ENCODE measurements around the gene CALN1.

The CALN1 gene

DNA sequence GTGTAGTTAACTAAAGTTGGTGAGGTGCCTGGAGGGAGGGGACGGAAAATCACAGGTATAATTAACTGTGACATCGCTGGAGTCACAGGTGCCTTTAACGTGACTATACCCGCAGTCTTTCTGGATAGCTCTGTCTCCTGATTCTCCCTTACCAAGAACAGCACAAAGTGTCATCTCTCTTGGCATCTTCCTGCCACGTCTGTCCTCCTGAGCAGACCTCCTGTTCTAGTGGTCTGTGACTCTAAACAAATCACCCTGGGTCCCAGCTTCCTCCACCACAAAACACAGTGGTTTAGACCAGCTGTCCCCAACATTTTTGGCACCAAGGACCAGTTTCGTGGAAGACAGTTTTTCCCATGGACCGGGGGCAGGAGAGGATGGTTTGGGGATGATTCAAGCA, 90.5 kb downstream of the CALN1 start:
- no peak for DNase-seq

DNA sequence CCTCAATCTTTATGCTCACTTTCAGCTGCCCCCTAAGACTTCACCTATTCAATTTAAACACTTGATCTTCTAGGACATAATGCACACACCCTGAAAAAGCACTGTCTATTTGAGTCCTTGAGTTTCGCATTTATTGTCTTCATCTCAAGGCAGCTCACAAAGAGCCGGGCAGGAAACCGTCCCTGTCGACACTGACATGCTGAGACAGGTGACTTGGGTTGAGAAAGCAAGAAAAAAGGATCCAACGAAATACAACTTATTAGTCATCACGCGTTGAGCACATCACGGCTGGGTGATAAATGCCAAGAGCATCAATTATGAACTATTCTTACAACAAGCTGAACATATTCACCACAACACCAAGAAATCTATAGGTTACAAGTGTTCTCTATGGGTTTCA, 91.1 kb downstream of the CALN1 start:
- no peak for DNase-seq

DNA sequence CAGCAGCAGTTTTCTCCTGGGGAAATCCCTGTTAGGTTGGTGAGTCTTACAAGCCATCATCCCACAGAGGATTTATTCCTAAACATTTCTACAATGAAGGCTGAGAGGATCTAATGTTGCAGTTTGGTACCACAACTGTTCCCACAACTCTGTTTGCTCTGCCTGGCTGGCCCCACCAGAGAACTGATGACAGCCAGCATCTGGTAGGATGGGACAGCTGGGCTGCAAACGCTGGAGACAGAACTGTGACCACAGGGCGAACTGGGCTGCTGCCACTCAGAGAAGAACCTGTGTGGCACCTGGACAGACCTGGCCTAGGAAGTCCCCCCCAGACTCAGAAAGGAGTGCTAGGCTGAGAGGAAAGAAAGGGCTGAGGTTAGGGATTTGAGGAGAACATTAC, 94.8 kb downstream of the CALN1 start:
- DNase-seq: no peak

DNA sequence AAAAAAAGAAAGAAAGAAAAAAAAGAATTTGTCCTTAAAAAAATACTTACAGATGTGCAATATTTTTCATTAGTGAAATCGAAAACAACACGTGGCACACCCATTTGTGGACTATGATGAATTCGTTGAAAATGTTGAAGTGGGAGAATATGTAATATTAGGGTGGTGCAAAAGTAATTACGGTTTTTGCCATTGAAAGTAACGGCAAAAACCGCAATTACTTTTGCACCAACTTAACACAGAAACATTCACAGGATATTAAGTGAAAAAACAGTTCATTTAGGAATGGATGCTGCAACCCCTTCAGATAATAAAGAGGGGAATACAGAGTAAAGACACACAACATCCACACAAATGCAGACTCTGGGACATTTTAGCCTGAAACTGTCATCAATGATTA, 96.0 kb downstream of the CALN1 start:
- no peak for DNase-seq

DNA sequence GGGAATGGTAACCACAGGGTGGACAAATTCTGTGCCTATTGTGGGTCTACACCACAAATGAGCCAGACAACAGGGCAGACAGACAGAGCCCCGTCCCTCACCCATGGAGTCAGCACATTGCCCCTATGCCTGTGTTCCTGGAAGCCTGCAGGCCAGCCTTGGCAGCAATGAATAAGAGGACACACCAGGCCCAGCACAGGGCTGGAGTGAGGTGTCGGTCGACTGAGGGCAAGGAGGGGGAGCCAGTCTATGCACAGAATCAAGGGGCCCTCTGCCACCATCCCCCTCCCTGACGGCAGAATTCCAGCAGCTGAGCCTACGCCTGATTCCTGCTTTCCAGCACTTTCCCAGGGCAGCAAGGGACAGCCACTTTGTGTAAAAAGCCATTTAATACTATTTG, 98.2 kb downstream of the CALN1 start:
- DNase-seq: no peak

DNA sequence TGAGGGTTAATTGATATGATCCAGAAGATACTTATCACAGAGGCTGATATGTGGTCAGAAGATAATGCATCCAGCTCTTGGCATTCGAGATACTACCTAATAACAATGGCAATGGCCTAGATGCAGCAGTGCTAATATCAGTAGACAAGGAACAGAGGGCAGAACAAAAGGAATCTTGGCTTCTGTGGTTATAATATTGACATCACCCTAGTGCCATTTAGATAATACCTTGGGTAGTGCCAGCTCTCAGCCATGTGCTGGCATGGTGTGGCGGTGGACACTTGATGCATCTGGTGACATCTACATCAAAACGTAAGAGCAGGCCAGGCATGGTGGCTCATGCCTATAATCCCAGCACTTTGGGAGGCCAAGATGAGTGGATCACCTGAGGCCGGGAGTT, 101.8 kb downstream of the CALN1 start:
- no peak for DNase-seq

DNA sequence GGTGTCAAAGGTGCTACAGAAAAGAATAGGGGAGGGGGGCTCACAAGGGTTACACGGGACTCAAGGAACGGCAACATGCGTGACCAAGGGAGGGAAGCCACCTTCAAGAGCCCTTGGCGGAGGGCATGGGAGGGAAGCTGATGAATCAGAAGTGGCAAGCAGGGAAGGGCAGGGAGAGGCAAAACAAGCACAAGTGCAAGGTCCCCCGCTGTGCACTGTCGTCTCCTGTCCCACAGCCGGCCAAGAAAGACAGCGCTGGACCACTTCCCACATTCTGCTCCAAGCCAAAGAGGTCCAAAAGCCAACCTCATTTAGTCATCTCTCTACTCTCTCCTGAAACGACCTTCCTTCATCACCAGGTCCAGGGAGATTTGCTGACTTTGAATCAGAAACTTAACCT, 102.7 kb downstream of the CALN1 start:
- no peak for DNase-seq

DNA sequence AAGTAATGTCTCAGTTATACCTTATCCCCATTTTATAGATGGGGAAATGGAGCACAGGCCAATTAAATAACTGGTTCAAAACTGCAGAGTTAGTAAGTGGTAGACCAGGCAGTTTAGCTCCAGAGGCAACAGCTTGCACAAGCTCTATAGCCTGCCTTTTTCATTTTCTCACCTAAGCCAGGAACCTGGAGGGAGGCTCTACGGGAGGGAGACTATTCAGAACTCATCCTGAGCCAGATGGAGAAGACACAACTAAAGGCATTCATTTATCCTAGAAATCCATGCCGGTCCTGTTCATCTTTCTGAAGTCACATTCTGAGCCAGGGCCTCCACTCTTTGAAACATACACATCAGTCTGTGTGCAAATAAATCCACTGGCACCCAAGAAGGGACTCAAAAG, 103.2 kb downstream of the CALN1 start:
- DNase-seq: no peak

DNA sequence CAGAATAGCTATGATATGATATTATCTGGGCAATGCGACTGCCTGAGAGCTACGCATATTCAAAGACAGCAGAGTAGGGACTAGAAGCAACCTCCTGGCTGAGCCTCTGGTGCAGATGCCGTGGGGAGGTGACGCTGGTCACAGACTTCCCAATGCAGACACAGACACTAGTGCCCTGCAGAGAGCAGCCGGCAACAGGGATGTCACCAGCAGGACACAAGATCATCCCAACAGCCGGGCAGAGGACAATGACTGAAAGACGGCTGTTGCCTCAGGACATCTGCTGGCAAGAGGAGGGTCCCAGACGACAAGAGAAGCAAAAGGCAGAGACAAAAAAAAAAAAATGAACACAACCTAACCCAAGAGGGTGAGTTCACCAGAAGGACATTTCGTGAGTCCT, 104.6 kb downstream of the CALN1 start:
- no peak for DNase-seq

DNA sequence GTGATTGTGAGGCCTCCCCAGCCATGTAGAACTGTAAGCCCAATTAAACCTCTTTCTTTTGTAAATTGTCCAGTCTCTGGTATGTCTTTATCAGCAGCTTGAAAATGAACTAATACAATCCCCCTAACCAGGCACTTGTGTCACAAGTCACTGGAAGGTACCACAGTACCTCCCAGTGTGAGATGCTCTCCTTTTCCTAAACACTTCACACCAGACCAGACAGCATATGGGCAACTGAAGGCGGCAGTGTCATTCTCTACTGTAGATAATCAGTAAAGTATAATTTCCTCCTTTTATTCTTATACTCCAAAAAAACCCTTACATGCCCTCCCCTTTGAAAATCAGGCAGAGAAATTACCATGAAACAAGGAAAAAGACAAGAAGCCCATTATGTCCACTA, 113.2 kb downstream of the CALN1 start:
- DNase-seq: no peak

DNA sequence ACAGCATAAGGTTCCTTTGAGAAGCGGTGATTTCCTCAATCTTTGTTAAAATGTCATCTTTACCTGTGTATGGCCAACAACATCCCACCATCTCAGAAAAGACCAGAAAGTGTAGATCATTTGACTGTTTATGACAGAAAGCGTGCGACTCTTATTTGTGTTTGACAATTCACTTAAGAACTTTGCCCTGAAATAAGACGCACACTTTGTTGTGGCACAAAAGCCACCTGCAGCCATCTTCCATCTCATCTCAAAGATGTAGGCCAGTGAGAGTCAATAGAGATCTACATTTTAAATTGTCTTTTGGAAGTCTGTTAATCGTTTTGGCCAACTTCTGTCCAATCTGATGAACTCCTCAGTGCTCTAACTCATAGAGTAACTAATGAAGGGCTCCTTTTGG, 114.0 kb downstream of the CALN1 start:
- no peak for DNase-seq

DNA sequence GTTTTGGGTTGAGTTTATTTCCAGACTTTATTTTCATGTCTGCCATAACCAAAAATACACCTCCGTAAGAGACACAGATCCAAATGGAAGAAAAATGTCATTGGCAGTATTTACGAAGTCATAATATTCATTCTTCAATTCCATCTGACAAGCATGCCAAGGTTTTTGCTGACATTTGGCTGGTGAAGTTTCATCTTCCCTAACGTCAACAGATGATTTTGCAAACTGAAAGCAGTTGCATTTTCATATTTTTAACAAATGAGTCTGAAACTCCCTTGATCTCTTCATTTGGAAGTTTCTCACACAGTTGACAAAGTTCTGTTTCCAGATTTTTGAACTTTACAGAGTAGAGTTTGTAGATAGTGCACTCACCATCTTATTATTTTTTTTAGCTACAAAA, 114.5 kb downstream of the CALN1 start:
- no peak for DNase-seq

DNA sequence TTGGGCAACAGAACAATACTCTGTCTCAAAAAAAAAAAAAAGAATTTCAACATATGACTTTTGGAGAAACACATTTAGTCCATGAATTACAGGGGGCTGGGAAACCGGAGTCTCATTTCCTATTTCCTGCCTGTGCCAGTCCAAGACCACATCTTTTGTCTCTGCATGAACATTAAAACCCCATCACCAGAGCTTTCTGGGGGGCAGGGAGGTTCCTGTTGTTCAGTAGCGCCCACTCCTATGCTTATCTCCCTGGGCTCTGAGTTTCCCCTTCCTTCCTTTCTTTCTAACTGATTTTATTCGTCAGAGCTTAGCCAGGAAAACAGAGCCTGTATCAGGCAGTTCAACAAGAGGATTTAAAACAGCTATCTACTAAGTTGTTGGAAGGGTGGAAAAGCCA, 119.3 kb downstream of the CALN1 start:
- no peak for DNase-seq

DNA sequence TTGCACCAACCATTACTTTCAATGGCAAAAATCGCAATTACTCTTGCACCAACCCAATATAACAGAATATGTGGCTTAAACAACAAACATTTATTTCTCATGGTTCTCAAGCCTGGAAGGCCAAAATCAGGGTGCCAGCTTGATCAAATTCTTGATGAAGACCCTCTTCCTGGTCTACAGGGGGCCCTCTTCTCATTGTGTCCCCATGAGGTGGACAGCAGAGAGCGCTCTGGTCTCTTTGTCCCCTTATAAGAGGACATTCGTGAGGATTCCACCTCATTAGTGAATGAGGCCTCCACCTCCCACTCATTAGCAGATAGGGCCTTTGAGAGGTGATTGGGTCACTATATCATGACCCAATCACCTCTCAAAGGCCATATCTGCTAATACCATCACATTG, 120.0 kb downstream of the CALN1 start:
- no peak for DNase-seq

DNA sequence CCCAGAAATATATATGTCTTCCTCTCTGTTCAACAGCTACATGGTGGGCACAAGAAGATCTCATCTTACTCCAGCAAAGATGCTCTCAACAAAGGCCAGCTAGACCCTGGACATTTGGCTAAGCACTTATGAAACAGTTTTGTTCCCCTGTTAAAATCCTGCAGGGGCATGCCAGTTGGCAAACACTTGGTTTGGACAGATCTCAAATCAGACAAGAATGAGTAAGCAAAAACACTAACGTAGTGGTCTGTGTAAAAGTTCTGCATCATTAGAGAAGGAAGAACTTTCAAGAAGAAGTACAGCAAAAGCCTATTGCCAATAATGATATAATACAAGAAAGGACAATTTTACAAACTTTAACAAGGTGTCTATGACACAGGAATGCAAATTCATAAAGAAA, 125.6 kb downstream of the CALN1 start:
- DNase-seq: no peak

DNA sequence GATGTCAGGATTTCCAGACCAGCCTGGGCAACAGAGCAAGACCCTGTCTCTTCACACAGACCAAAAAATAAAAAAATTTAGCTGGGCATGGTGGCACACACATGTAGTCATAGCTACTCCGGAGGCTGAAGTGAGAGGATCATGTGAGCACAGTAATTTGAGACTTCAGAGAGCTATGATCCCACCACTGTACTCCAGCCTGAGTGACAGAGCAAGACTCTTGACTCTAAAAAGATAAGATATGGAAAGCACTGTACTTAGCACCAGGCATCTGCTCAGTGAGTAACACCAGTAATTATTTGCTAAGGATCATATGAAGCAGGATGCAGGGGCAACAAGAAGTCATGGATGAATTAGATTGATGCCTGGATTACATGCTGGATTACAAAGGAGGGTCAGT, 128.8 kb downstream of the CALN1 start:
- DNase-seq: no peak

DNA sequence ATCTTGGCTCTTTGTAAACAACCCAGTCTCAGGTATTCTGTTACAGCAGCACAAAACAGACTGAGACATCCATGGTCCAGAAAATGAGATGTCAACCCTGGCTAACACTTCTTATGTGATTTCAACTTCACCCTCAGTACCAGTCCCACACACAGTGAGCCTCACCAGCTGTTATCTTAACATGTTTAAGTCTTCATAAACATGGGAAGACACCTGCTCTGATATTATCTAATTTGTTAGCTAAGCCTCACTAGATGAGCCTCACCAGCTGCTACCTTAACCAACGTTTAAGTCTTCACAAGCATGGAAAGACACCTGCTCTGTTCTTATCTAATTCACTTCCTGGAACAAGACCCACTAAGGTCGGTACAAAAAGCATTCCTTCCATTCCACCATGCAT, 130.8 kb downstream of the CALN1 start:
- DNase-seq: no peak

DNA sequence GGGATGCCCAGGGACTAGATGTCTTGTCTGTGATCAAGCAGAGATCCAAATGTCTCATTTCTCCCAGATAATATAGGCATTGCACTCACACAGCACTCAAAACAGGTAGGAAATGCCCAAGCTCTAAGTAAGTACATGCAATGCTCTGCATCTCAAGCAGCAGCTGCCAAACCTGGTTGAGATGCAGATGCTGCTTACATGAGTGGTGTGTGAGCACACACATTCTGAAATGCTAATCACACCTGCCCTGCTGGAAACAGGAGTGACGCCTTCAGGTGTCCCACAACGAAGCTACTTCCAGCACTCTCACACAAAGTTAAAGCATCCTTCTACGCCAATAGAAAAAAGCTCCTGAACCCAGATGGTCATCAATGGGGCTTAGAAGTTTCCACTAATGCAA, 132.9 kb downstream of the CALN1 start:
- DNase-seq: no peak

DNA sequence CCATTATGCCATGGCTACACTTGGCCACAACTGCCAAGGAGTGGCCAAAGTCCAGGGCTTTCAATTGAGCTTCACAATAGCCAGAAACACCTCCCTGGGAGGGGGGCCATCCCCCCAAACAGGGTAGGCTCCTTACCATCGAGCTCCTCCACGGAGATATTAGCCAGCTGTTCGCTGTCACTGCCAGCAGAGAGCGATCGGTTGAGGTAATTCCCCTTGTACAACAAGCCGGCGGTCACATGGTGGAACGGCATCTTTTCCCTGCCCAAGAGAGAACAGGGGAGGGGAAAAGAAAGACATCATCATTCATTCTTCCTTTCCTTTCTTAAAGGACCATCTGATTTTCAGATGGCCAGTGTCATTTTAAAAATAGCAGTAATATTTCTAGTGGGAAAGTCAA, 133.6 kb downstream of the CALN1 start:
- DNase-seq: no peak

DNA sequence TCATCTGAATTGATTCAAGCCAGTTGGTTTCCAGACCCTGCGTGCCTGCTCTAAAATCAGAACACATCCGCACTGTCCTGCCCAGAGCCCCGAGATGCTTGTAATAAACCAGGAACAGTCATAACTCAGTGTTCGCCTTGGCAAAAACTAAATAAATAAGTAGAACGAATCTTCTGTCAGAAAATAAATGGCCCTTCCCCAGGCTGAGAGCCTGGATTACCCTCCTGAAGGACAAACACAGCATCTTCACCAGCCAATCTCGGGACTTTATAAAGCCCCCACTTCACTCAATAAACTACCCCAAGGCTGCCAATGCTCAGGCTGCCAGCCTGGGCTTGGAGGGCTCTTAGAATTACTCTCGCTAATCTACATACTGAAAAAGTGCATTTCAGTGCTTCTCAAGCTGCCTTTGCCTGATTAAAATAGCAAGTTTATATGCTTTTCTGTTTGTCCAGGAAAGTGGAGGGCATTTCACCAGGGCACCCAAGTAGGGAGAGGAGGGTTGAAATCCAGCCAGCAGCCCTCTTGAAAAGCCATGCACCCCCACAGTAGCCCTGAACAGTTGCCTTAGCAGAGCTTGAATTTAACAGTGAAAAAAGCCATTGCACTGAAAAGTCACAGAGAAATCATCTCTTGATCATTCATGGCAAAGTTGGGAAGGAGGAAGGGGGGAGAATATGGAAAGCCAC, 136.6 kb downstream of the CALN1 start:
- no peak for DNase-seq

DNA sequence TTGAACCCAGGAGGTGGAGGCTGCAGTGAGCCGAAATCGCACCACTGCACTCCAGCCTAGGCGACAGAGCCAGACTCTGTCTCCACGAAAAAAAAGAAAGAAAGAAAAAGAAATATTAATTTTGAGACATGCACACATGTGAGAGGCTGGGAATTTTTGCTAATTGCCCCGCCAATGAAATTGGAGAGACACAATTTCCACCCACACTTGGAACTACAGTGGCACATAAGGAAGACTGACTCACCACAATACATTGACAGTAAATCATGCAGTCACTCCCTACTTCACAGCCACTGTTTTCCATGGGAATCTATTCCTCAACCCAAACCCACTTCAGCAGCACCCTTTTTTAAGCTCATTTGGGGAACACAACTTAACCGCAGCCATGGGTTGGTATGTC, 139.7 kb downstream of the CALN1 start:
- no peak for DNase-seq

DNA sequence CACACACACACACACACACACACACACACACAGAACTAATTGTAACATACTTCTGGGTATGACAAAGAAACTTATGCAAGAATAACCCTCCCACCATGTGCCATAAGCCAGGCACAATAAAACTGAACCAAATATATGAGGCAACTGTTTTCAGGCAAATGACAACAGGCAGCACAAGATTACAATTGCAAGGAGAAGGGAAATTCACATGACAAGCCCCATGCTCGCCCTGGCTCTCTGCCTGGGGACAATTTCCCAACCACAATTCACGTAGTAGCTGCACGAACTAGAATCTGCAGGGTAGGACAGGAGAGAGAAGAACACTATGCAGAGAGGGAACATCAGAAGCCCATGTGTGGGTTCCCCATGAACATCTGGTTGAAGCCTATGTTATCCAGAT, 143.3 kb downstream of the CALN1 start:
- DNase-seq: no peak

DNA sequence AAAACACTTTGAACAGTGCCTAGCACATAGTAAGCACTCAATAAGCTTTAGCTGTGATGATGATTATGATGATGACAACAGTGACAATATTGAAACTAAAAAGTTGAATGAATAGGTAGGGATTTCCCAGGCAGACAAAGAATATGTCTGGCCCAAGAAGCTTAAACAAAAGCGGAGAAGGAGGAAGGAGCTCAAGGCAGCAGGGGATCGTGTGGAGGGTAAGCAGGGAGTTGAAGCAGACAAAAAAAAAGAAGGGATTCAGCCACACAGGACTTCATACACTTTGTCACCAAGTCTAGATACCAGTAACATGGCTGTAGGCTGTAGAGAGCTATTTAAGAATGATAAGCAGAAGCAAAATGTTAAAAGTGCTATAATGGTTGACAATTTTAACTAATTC, 144.0 kb downstream of the CALN1 start:
- DNase-seq: no peak

DNA sequence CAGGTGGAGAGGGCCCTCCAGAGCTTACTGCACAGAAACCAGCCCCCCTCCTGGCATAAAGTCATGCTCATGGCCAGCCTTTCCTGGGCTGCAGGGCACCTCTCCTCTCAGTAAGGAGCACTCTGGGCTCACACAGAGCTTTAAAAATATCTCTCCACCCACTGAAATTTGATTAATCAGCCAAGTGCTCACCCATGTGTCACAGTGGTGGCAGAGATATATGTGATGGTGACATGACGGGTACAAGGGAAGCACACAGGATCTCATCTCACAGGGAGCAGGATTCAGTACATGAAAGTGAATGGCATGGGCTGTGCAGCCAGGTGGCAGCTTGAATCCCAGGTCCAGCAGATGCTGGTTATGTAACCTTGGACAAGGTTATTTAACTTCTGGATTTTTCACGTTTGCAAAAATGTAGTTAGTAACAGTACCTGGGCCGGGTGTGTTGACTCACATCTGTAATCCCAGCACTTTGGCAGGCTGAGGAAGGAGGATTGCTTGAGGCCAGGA, 144.8 kb downstream of the CALN1 start:
- DNase-seq: no peak

DNA sequence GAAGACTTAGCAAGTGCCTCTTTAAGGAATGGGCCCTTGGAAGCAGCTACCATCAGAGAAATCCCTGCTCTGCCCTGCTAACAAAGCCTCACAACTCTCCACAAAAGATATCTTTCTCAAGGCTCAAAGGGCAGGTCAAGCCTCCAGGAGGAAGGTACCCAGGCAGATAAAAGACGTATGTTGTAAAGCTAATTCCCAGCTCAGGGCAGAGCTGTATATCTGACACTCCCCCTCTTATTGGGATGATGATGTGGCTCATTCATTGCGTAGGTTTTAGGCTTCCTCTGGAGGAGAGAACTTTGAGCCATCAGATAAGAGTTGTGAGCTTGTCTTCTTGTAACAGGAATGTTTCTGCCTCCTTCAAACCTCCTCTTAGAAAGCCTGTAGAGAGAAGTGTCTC, 145.4 kb downstream of the CALN1 start:
- no peak for DNase-seq

Data from NCI-H2081 (cell line).